GM18907 (cell line): Measurements from ENCODE around the gene ZNF831.

ENCODE experiments used
- ATAC-seq: cut with Tn5 transposase; IDR thresholded peaks from one replicate; pipeline ENCODE4 v1.9.1; 2021; ENCODE audit warnings: mild to moderate bottlenecking, moderate library complexity; ENCODE audit not compliant: unreplicated experiment

ZNF831 gene

DNA sequence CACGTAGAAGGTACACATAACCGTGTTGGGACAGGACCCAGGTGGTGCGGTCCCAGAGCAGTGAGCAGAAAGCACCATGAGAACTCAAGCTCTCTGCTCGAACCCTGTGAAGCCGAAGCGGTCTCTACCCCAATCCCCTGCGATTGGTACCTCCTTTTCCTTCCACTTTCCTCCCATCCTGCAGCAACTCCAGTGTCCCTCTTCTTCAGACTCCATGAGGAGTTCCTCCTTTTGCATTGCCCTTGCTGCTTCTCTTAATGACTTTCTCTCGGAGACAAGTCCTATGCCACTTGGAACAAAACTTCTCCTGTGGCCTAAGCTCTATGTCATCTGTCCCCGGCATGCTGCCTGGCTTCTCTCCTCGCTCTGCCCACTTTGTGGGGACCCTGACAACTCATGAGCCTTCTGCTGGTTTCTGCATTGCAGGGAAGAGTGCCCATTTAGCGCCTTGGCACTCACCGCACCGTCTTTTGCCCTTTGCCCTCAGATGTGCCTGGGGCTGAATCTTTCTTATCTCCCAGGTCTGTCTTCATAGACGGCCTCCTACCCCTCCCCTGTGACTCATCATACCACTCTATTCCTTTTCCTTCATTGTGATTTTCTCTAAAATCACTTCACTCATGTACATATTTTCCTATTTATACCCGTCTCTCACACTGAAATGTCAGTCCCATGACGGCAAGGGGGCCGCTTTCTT lies 9.2 kb upstream of the ZNF831 start:
- no peak for ATAC-seq

DNA sequence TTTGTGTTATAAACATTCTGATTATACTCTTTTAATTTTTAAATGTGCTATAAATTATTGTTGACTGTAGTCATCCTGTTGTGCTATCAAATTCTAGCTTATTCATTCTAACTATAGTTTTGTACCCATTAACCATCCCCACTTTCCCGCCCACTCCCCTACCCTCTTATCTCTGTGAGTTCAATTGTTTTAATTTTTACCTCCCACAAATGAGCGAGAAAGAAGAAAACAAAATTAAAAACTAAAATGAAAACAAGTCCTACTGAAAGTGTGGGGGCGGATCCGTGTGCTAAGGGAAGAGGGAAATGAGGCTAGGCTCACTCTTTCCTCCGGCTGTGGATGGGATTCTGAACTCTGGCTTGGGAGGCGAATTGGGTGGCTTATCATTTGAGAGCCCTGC lies 6.6 kb upstream of the ZNF831 start:
- ATAC-seq: no peak

DNA sequence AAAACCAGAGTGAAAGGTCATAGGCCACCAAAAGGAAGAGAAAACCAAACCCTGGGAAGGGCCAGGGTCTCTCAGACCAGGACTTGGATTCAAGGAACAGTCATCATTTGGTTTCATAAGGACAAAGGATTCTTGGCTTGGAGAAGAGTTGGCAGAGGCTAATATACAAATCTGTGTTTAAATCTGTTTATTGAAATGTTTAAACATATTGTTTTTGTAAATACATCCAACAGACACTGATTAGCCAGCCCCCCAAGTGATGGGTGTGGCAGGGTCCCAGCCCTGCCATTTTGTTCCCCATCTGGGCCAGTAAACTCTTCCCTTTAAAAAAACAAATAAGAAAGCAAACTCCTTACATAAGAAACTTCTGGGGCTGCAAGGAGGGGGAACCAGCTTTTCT lies 6.1 kb upstream of the ZNF831 start:
- no peak for ATAC-seq

DNA sequence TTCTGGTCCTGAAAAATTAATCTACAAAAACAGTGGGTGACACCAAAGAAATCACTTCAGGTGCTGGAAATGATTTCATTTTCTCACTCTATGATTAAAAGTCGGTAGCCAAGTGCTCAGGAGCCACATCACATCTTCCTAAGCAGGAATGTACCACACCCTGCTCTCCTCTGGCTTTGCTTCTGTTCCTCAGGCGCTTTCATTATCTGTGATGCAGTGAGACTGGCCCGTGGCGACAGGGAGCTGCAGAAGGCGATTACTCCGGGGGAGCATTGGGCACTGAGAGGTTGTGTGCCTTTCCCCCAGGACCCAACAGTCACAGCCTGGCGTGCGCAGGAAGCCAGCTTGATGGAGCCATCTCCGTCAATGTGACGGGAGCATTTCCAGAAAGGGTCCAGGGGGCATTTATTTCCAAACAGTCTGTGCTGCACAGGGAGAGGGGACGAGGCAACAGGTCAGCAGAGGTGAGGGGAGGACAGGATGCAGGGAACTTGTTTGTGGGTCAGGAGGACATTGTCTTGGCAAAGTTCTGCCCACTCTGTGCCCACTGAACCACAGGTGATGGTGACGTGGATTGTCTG lies 5.6 kb upstream of the ZNF831 start:
- no peak for ATAC-seq

DNA sequence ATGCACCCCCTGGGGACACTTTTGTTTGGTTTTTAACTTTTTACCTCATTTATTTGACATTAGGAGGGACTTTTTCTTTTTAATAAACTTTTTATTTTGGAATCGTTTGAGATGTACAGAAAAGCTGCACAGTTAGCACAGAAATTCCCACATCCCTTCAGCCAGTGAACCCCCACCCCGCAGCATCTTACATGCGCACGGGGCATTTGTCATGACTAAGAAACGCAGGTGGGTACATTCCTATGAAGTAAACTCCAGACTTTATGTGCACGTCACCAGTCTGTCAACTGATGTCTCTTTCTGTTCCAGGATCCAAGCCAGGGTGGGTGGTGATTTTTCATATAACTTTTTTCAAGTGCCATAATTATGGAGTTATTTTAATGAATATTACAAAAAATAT lies 4.9 kb upstream of the ZNF831 start:
- ATAC-seq: no peak

DNA sequence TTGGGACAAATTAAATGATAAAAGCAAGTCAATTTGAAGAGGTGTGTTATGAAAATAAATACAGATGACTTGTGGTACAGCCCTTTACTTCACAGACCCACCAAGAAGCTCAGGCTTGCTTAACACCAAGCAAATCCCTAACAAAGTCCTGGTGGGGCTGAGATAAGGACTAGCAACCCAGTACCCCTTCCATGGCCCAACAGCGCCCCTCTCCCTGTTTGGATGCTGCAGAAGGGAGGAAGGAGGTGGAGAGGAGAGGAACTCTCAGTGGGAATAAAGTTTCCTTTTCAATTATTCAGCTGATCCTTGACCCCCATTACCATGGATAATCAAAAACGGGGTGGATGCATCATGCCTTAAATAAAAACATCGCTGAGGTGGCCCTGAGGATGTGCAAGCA lies 4.5 kb upstream of the ZNF831 start:
- no peak for ATAC-seq

DNA sequence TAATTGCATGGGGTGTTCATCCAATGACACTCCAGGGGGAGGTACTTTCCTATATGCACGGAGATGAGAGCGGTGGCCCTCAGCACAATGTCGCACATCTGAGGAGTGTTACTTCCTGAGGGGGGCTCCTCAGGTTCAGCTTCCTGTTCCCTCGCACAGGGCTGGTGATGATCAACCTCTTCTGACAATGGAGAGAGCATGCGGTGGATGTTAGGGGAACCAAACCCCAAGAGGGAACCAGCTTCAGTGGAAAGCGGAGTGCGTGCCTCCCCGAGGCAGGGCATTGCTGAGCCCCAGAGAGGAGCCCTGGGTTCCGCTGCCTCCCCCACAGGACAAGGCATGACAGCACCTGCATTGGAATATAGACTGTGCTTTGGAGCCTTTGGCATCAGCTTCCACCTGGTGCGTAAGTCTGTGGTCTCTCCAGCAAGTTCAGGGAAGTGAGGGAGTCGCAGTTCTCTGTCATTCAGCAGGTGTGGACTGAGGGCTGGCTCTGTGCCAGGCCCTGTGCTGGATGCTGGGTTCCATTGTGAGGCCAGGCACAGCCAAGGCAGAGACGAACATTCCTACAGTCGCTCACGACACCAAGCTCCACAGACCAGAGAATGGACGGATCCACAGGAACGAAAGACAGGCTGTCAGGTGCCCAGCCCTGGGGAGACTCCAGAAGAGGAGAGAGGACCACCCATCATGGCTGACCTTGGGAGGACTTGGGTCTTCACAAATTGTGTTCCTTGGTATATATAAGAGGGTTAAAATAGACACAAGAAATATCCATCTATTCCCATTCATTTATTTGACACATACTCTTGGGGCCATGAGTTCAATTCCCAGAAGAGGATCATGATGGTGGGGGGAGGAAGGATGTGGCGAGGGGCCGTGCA lies 3.9 kb upstream of the ZNF831 start:
- ATAC-seq: no peak

DNA sequence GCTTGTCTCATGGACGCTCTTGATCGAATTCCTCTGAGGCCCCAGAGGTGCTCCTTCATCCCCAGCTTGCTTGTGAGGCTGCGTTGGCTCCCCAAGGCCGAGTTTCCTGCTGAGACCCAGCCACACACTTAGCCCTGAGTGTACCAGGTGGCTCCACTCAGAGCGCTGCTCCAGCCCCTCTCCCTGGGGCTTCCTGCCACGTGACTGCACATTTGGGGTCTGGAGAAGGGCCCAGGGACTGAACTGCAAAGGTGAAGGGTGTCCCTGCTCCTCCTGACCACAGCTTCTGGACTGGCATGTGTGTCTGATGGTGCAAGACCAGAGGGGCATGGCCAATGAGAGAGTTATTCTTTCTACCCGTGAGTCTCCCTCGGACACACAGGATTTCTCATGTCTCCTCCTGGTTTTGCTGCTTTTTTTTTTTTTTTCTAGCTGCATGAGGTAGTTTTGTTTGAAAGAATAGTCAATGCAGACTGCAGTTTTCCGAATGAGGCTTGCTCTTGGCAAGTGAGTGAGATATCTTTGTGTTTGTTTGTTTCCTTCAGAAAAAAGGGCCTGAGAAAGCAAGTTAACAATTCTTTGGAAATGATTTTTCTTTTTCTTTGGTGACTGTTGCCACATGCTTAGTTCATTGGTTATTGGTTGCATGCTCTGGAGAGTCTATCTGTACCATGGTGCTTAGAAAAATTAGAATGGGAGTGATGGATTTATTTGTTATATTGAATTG lies 3.1 kb upstream of the ZNF831 start:
- no peak for ATAC-seq

DNA sequence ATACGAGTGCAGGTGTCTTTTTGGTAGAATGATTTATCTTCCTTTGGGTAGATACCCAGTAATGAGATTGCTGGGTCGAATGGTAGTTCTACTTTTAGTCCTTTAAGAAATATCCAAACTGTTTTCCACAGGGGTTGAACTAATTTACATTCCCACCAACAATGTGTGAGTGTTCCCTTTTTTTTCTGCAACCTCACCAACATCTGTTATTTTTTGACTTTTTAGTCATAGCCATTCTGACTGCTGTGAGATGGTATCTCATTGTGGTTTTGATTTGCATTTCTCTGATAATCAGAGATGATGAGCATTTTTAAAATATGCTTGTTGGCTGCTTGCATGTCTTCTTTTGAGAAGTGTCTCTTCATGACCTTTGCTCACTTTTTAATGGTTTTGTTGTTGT lies 1.9 kb upstream of the ZNF831 start:
- ATAC-seq: no peak

DNA sequence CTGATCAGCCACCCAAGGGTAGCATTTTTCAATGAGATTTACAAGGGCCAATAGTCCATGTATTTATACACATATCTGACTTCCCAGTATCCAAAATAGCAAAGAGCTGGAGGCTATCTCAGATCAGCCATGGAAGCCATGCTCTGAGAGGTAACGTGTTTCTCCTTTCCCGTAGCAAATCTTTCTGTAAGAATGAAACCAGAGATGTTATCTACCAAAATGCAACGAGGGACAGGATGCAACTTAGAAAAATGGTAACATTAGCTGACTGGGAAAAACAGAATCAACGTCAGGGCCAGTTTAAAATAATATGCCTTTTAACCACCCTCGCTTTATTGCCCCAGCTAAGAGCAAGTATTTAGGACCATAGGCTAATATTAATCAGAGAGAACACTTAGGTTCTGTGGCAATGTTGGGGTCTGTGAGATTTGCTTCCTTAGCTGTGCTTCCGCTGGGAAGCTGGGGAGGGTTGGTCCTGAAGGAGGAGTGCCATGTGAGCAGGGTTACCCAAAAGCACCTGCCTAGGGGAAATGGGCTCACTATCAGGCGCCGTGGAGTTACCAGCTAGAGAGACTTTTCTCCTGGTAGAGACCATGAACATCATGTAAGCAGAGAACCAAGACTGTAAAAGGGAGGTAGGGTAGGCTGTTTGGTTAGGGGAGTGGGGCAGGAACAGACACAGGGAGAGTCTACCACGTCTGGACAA lies 1.2 kb downstream of the ZNF831 start:
- ATAC-seq: no peak

DNA sequence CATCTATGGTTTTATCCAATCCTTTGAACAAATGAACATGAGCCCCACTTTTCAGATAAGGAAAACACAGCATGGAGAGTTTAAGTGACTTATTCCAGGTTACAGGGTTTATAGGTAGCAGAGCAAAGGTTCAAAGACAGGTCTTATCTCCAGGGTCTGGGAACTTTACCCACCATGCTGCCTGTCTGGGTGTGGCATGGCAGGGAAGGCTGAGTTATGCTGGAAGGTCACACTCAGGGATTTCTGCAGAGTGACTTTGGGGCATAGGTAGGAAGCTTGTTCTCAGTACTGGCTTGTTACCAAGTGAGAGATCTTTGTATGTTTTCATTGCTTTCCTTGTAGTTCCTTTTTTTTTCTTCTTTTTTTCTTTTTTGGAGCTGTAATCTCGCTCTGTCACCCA lies 1.8 kb downstream of the ZNF831 start:
- ATAC-seq: no peak

DNA sequence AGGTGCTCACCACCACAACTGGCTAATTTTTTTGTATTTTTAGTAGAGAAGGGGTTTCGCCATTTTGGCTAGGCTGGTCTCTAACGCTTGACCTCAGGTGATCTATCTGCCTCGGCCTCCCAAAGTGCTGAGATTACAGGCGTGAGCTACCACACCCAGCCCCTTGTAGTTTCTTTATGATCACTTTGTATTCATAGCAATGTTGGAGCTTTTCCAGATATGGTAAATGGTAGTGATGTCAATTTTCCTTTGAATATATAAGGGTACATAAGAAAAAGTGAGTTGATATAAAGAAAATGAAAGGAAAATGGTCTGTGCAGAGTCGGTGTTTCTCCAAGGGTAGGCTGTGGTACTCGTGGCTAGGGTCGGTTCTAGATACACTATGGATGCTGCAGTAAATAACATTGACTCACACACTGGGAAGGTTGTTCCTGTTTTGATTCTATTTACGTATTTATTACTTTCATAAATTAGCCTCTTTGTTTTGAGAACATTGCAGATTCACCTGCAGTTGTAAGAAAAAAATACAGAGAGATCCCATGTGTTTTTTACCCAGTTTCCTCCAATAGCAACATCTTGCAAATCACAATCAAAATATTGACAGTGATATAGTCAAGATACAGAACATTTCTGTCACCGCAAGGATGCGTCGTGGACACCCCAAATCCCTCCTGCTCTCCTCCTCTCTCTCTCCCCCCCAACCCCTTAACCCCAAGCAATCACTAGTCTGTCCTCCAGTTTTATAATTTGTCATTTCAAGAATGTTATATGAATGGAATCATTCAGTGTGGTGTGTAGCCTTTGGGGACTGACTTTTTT lies 2.5 kb downstream of the ZNF831 start:
- no peak for ATAC-seq

DNA sequence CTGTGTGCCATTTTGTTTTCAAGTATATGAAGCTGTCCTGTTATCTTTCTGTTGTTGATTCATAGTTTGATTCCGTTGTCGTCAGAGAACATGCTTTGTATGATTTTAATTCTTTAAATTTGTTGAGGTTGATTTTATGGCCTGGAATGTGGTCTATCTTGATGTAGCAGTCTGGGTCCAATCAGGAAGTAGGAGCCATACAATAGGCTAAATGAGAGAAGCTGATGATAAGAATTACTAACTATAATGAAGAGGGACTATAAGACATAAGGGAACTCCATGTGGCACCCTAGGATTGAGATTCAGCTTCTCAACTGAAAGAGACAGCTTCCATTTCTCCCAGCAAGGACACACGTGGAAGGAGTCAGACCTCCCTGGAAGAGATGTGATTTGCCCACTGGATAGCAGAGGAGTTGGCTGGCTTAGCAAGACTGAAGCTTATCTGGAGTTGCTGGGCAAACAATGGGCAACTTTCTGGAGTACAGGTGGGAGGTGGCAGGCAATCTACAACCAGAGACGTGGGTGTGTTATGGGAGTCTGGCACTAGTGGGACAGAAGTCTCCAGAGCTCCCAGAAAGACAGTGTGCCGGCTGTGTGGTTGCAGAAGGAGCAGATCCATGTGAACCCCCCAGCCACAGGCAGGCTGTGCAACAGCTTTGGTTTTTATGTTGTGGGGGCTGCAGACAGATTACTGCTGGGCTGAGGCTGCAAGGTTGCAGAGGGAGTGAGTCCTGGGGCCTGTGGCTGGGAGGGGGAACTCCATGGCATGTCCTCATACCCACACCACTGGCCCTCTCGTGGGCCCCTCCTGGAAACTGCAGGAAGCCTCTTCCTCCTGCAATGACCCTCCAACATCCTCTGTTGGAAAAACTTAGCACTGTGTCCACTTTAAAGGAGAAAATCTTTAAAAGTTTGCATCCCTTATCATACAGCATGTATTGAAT lies 7.1 kb downstream of the ZNF831 start:
- ATAC-seq: no peak

DNA sequence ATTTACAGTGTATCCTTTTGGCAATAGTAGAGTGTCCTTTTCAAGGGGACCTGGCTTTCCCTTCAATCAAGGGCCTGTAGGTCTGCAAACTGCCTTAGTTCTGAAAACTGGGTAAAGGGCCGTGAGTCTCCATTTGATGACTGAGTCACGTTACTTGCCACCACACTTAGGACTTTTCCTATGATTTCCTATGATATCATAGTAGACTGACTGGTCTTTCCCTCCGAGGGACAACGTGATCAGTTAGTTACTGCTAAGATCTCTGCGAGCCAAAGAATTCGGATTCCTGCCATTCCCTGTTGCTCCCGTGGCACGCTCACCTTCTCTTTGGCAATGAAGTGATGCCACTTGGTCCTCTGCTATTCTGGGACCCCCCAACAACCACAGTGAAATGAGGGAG lies 8.4 kb downstream of the ZNF831 start:
- ATAC-seq: no peak

DNA sequence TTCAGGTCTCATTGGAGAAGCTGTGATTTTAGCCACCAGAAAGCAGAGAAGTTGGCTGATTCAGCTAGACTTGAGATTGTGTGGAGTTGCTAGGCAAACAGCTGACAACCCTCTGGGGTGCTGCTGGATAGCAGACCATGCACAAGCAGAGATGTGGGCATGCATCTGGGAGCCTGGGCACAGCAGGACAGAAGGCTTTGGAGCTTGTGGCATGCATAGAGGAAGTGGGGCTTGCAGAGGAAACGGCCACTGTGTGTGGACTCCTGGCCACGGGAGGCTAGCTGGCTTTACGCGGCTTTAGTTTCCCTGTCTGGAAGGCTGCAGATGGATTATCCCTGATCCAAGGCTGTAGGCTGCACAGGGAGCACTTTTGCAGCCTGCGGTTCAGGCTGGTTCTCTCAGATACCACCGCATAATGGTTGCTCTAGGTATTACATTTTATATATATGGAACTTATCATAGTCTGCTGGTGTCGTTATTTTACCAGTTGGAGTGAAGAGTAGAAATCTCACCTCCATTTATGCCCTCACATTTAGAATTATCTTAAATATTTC lies 10.4 kb downstream of the ZNF831 start:
- ATAC-seq: no peak

DNA sequence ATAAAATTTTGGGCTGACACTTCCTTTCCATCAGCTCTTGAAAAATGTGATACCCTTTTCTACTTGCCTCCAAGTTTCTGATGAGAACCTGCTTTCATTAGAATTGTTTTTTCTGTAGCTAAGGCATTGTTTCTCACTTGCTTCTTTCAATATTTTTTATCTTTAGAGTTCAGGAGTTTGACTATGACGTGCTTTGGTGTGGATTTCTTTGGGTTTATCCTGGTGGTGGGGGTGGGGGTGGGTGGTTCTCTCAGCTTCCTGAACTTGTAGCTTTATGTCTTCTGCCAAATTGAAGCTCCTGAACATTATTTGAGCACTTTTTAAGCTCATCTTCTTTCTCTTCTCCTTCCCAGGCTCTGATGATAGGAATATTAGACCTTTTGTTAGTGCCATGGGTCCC lies 11.4 kb downstream of the ZNF831 start:
- no peak for ATAC-seq

DNA sequence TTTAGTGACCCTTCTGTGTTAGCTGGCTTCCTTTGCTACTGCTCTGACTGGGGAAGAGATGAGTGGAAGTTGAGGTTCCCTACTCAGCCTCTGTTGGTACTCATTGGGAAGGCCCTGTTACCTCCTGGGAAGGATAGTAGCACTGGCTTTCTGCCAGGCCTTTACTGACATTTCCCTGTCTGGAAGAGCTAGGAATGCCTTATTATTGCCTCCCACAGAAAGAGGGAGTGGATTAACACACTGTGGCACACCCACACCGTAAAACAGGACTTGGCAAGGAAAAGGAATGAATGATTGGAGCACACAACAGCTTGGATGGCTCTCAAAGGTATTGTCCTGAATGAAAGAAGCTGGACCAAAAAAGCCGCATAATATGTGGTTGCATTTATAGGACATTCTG lies 12.2 kb downstream of the ZNF831 start:
- no peak for ATAC-seq

DNA sequence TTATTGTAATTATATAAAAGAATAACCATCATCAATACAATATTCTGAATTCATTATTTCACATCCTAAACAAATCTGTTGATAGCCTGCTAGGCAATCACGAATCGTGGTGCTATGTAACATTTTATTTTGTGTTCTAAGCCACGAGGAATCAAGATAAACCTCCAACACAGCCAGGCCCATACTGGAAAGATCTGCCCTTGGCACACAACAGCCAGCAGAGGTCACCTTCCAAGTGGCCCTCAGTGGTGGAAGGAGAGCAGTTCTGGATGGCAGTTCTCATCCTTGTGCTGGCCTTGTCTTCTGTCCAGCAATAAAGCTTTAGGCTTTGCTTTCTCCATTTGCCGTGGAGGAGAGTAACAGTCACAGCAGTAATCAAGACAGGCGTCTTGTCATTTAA lies 13.2 kb downstream of the ZNF831 start:
- ATAC-seq: no peak
